ENCODE data around the gene GNG14.
"Not testable (repeated sequence)": the region's sequence is repeated elsewhere in the genome, so short reads cannot be mapped to it uniquely, and the experiment has no call there.

The GNG14 gene

DNA sequence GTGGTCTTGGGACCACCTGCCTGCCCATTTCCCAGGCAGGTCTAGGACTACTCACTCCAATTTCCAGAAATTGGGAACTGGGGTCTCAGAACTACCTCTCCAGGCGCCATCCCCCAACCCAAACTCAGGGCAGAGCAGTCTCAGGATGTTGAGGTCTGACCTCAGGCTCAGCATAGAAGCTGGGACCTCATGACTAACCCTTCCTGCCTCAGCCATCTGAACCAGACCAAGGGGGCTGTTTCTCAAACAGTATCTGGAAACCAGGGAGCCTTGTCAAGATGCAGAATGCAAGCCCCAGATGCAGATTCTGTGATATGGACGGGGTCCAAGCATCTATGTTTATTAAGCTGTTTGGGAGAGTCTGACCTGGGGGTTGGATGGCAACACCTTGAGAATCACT, 7.3 kb downstream of the GNG14 start:
- no peak for DNase-seq (ENCODE audit: low read depth in 2 of 2, low spot score in 1 of 2)

DNA sequence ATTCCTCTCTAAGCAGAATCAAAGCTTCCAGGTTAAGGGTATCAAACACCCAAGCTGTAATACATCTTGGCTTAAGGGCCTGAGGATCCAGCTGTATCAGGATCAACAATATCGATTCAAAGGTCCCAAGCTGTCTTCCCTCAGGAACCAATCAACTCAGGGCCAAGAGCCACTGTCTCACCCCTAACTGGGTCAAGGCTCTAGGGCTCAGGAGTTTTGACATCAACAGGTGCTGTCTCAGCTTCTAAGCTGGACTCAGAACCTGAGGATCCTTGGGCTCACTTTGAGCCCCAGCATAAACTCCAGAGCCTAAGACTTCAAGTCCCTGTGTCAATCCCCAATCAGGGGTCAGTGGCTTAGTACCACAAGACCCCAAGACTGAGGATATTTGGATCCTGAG, 7.7 kb downstream of the GNG14 start:
- DNase-seq (ENCODE audit: low read depth in 2 of 2, low spot score in 1 of 2): no peak

DNA sequence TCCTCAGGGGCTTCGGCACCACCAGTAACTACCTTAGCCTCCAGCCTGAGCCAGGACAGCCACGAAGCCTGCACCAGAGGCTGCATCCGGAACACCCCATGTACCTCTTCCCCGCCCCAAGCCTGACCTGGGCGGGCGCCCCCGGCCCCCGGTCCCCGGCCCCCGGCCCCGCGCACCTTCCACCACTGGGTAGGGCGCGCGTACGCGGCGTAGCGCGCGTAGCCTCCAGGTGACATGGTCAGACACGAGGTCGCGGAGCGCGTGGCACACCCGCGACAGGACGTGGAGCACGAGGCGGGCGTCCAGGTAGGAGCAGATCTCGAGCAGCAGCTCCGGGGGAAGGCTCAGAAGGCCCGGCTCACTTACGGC, 8.2 kb downstream of the GNG14 start:
- no peak for DNase-seq (ENCODE audit: low read depth in 2 of 2, low spot score in 1 of 2)

DNA sequence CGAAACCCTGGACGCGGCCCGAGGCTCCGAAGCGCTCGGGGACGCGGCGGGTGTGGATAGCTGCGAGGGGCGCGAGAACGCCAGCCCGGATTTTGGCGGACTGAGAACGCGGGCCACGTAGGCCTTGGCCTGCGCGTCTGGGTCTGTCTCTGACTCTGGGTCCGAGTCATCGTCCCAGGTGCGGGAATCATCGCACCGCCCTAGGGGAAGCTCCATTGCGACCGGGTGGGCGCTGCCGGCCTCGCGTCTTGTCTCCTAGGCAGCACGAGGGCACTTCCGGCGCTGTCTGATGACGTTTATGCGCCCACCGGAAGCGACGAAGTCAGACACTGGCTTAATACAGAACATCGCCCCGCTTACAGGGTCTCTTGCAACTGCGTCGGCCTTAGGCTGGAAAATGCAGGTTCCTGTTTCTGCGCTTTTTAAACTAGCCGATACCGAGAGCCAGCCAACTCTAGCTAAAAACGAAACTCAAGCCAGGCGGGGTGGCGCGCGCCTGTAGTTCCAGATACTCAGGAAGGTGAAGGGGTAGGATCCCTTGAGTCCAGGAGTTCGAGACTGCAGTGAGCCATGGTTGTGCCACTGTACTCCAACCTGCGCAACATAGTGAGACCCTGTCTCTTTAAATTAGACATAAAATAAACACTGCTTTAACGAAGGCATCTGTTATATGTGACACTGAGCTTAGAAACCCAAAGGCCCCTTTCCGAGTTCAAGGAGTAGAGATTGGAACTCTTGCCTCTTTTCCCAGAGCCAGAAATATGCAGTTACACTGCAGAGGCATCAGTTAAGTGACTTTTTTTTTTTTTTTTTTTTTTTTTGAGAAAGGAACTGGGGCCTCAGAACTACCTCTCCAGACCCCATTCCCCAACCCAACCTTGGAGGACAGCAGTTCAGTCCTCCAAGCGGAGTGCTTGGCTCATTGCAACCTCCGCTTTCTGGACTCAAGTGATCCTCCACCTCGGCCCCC, 8.9 kb downstream of the GNG14 start, which contains the start of gene FBXW9:
FBXW9 (minus strand) TSS at position 266 of the 970 bp plus-strand sequence; CDS start at position 216, 50 bp downstream.
- DNase-seq (ENCODE audit: low read depth in 2 of 2, low spot score in 1 of 2): peak; percentile 98

DNA sequence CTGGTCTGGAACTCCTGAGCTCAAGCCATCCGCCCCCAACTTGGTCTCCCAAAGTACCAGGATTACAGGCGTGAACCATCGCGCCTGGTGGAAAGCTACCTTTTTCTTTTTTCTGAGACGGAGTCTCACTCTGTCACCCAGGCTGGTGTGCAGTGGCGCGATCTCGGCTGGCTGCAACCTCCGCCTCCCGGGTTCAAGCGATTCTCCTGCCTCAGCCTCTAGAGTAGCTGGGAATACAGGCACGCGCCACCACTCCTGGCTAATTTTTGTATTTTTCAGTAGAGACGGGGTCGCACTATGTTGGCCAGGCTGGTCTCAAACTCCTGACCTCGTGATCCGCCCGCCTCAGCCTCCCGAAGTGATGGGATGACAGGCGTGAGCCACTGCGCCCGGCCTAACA, 9.6 kb downstream of the GNG14 start:
- DNase-seq (ENCODE audit: low read depth in 2 of 2, low spot score in 1 of 2): not testable (repeated sequence)

DNA sequence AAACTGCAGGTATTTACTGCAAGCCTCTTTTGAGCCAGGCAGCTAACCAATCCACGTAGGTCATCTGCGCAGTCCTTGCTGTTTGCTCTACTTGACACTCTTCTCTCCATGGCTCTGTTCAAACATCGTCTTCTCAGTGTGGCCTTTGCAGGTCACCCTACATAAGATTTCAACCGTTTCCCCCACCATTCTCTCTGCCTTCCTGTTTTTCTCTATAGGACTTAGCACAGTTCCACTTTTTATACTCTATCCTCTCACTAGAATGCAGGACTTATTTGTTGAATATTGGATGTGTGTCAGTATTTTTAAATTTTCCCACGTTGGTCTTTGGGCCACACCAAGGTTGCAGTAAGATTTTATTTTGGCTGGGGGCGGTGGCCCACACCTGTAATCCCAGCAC, 10.3 kb downstream of the GNG14 start:
- DNase-seq (ENCODE audit: low read depth in 2 of 2, low spot score in 1 of 2): no peak

DNA sequence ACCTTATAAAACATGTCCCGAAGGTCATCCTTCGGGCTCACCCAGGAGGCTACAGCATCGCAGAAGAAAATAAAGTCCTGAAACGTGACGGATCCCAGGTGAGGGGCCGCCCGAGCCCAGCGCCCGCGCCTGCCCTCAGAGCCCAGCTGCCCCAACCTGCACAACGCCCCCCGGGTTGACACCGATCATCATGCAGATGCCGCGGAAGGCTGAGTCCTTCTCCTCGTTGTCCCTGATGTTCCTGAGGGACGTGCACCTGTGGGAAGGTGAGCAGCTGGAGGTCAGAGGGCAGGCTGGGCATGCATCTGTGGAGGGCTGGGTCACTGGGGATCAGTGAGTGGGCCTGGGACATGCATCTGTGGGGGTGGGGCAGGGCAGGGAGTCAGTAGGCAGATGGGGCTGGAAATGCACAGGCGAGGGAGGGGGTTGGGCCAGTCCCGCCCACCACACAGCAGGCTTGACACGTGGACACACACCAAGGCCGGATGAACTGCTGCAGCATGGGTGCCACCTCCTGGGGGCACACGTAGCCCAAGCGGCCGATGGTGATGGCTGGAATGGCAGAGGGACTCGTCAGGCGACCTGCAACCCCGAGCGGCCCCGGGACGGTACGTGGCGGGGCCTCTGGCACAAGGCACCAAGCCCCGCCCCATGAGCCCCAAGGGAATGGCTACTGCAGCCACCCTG, 13.9 kb downstream of the GNG14 start:
- DNase-seq (ENCODE audit: low read depth in 2 of 2, low spot score in 1 of 2): no peak

DNA sequence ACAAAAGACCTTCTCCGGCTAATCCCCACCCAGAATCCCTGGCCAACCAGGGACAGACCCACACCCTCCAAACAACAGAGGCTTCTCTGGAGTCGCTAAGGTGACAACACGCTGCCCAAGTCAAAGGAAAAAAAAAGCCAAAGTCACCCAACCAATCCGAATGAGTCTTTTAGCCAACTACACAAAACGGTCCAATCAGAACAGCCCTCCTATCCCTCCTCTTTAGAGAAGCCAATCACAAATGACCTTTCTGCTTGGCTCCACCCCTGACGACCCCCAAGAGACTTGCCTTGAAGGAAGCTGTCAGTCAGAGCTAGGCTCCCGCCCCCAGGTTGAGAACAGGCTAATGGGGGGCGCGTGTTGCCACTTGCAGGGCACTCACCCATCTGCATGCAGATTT, 15.2 kb downstream of the GNG14 start:
- no peak for DNase-seq (ENCODE audit: low read depth in 2 of 2, low spot score in 1 of 2)

DNA sequence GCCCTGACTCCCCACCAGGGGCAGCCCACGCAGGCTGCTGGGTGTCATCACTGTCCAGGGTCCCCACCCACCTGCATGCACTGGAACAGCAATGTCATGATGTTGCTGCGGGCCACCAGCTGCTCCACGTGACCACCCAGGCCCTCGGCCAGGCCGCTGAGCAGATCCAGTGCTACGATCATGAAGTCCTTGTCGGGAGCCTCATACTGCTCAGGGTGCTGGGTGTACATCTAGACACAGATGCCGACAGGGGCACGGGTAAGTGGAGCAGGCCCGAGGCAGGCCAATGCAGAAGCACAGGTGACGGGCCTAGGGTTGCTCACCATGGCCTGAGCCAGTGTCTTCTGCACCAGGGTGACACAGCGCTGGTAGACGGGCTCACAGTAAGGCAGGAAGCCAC, 17.4 kb downstream of the GNG14 start:
- no peak for DNase-seq (ENCODE audit: low read depth in 2 of 2, low spot score in 1 of 2)

DNA sequence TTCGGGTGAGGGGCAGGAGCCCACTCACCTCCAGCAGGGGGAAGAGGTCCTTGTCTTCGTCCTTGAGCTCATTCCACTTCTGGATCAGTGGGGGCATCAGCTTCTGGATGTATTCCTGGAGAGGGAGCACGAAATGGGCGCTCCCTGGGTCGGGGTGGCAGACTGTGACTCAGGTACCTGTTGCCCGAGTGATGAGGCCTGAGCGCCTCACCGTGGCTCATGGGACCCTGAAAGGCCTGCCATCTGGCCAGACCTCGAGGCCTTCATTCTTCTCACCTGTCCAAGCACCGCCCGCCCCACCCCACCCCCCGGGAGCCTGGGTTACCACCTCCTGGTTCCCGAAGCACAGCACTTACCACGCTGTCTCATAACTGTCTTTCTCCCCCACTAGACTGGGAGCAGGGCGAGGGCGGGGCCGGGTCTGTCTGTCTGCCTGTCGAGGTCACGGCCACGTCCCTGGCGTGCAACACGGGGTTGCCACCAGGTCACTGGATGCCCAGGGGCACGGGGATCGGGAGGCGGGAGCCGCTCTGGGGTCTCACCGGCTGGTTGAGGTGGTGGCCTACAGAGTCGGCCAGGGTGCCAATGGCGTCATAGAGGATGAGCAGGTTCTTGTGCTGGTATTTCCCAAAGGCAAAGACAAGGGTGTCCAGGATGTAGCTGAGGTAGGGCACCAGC, 18.0 kb downstream of the GNG14 start:
- DNase-seq (ENCODE audit: low read depth in 2 of 2, low spot score in 1 of 2): no peak

DNA sequence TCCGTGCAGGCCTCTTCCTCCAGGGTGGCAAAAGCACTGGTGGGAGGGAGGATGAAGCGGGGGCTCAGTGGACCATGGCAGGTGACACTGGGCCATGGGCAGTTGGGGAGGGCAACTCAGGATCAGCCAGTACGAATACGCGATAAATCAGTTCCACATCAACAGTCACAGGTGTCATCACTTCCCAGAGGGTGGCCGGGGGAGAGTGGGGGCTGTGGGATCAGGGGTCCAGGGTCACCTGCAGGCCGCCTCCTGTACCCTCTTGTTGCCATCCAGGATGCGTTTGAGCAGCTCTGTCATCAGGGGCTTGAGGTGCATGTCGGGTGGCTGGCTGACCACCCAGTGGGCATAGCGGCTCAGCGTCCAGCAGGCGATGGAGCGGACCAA, 18.5 kb downstream of the GNG14 start:
- no peak for DNase-seq (ENCODE audit: low read depth in 2 of 2, low spot score in 1 of 2)

DNA sequence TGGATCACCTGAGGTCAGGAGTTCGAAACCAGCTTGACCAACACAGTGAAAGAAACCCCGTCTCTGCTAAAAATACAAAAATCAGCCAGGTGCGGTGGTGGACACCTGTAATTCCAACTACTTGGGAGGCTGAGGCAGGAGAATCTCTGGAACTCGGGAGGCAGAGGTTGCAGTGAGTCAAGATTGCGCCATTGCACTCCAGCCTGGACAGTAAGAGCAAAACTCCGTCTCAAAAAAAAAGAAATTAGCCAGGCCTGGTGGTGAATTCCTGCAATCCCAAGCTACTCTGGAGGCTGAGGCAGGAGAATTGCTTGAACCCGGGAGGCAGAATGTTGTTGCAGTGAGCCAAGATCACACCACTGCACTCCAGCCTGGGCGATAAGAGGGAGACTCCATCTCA, 20.8 kb downstream of the GNG14 start:
- no peak for DNase-seq (ENCODE audit: low read depth in 2 of 2, low spot score in 1 of 2)

DNA sequence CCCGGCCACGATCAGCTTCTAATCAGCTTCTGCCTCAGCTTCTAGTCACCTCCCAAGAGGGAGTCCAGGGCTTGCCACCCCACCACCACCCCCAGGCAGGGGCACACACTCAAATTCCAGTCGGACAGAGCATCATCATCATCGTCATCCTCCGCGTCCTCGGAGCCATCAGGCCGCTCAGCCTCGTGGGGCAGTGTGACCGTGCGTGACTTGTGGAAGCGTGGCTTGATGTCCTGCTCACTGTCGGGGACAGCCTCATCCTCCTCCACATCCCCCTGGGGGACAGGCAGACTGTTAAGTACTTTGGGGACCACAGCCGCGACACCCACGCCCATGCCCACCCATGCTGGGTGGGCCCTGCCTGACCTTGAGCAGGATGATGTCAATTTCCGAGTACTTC, 23.4 kb downstream of the GNG14 start:
- no peak for DNase-seq (ENCODE audit: low read depth in 2 of 2, low spot score in 1 of 2)

DNA sequence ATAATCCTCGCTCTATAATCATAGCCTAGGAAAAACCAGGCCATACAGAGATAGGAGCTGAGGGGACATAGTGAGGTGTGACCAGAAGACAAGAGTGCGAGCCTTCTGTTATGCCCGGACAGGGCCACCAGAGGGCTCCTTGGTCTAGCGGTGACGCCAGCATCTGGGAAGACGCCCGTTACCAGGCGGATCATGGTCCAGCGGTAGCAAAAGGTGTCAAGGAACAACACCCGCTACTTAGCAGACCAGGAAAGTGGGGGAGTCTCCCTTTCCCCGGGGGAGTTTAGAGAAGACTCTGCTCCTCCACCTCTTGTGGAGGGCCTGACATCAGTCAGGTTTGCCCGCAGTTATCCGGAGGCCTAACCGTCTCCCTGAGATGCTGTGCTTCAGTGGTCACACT, 24.3 kb downstream of the GNG14 start:
- DNase-seq (ENCODE audit: low read depth in 2 of 2, low spot score in 1 of 2): not testable (repeated sequence)

DNA sequence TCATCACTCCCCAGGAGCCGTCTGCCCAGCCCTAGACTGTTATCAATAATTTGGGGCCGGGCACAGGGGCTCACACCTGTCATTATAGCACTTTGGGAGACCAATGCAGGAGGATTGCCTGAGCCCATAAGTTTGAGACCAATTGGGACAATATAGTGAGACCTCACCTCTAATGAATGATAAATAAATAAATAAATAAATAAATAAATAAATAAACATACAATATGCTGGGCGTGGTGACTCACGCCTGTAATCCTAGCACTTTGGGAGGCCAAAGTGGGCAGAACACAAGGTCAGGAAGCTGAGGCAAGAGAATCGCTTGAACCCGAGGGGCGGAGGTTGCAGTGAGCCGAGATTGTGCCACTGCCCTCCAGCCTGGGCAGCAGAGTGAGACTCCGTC, 25.5 kb downstream of the GNG14 start:
- not testable (repeated sequence) for DNase-seq (ENCODE audit: low read depth in 2 of 2, low spot score in 1 of 2)

DNA sequence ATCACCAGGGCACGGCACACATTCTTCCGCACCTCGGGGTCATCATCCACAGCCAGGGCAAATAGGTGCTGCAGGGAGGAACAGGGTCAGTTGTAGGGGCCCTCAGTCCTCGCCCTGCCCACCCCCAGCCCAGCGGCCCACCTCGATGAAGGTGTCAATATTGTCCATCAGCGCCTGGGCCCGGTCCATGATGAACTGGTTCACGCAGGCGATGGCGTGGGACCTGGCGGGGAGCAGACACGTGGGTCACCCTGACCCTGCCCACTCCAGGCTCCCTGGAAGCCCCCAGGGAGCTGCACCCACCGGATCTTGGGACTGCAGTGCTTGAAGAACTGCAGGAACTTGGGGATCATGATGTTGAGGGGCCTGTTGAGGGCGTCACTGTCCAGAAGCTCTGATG, 27.3 kb downstream of the GNG14 start:
- no peak for DNase-seq (ENCODE audit: low read depth in 2 of 2, low spot score in 1 of 2)

DNA sequence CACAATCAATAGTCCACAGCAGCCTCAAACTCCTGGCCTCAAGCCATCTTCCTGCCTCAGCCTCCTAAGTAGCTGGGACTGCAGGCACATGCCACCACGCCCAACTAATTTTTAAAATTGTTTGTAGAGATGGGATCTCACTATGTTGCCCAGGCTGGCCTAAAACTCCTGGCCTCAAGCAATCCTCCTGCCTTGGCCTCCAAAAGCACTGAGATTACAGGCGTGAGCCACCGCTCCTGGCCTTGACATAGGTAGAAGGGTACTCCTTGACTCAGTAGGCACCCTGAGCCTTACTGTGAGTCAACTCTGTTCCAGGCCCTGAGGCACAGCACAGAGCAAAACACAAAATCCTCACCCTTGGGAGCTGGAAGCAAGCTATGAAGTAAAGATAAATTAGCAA, 28.1 kb downstream of the GNG14 start:
- no peak for DNase-seq (ENCODE audit: low read depth in 2 of 2, low spot score in 1 of 2)

DNA sequence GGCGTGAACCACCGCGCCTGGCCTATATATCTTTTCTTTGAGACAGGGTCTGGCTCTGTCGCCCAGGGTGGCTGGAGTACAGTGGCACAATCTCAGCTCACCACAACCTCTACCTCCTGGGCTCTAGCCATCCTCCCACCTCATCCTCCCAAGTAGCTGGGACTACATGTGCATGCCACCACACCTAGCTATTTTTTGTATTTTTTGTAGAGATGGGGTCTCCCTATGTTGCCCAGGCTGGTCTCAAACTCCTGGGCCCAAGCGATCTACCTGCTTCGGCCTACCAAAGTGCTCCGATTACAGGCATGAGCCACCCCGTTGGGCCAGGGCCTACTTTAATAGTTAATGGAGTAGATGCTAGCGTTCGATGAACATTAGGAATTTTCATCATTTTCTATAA, 32.5 kb downstream of the GNG14 start:
- no peak for DNase-seq (ENCODE audit: low read depth in 2 of 2, low spot score in 1 of 2)

DNA sequence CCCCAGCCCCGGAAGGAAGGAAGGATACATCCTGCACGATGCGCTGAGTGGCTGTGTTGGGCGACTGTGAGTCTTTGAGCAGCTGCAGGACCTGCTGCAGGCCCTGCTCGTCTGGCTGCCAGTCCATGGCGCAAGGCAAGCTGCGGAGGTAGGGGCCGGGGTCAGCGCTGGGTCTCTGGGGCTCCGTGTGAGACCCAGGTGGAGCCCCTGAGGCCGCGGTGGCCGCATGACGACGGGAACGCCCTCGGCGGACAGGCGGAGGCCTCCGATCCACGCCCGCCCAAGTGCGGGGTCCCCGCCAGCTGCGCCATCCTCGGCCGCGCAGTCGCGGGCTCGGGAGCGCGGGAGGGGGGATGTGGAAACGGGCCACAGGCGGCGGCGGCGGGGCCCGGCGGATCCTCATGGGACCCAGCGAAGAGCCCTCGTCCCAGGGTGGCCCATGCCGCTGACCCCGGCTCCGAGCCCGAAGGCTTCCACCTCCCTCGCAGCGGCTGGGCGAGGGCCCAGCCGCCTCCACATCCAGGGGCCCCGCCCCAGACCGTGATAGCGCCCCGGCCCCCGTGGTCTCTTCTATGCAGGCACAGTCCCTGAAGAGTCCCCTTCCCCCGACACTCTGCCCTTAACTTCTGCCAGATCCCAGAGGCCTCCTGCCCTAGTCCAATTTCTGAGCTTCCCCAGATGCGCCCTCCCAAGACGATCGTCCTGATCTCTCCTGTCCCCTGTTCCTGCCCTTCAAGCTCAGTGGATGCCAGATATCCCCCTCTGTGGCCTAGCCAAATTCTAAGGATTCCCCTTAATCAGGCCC, 33.3 kb downstream of the GNG14 start:
- DNase-seq (ENCODE audit: low read depth in 2 of 2, low spot score in 1 of 2): no peak

DNA sequence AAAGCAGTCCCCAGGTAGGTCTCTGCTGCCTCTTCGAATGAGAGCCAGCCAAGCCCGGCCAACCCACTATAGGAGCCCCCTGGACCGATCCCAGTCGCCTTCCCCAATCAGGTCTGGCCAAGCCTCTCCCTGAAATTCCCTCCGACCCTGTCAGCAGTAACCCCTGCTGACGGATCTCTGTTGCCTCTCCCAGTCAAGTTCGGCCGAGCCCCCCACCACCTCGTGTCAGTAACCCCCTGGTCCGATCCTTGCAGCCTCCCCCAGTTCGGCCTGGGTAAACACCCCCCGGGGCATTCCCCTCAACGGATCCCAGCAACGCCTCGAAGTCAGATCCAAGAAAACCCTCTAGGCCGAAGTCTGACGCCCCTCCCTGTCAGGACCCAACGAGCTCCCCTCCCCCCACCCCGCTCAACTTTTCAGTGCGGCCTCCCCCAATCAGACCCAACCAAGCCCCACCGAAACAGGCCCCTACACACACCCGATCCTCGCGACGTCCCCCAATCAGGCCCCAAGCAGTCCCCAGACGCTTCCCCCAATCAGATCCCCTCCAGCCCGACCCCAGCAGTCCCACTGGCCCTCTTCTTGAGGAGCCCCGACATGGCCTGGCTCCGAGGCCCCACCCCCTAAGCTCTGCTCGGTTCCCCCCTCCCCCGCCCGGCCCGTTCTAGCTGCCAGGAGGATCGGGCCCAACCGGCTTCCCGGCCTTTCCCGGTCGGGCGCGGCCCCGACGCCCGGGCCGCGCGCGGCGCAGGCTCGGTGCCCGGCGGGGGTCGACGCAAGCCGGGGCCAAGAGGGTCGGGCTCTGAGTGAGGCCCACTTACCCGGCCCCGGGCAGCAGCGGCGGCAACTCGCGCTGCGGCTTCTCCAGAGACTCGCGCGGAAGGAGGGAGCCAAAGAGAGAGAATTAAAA, 34.1 kb downstream of the GNG14 start:
- DNase-seq (ENCODE audit: low read depth in 2 of 2, low spot score in 1 of 2): no peak
